MM.1S (cell line): Measurements from ENCODE around the gene MAML3.

ENCODE experiments used
- DNase-seq: peaks from one replicate; pipeline ENCODE4 v3.0.0-alpha.2; 2015
- H2AFZ ChIP-seq: fragments of 300-600 bp; sonication (generic); 2 replicates; pipeline ENCODE4 v1.6.0; 2016; ENCODE audit warnings: antibody characterized with exemption, low read length
- H3F3A ChIP-seq: fragments of 300-600 bp; sonication (generic); 2 replicates; pipeline ENCODE4 v1.6.1; 2016; ENCODE audit warnings: mild to moderate bottlenecking, antibody characterized with exemption, low read length, moderate library complexity, mixed read lengths; ENCODE audit not compliant: insufficient read depth
- H3K27ac ChIP-seq: fragments of 300-600 bp; sonication (generic); 2 replicates; pipeline ENCODE4 v1.5.1; 2016; ENCODE audit warnings: mild to moderate bottlenecking, low read length
- H3K27me3 ChIP-seq: fragments of 300-600 bp; sonication (generic); replicated peaks from 2 replicates; pipeline ENCODE4 v1.6.0; 2016; ENCODE audit warnings: low read length; ENCODE audit not compliant: insufficient read depth
- H3K36me3 ChIP-seq: fragments of 300-600 bp; sonication (generic); replicated peaks from 2 replicates; pipeline ENCODE4 v1.6.1; 2016; ENCODE audit warnings: mild to moderate bottlenecking, low read length, mixed read lengths; ENCODE audit not compliant: insufficient read depth
- H3K4me1 ChIP-seq: fragments of 300-600 bp; sonication (generic); 2 replicates; pipeline ENCODE4 v1.6.1; 2016; ENCODE audit warnings: low read length, mixed read lengths
- H3K4me2 ChIP-seq: fragments of 300-600 bp; sonication (generic); 2 replicates; pipeline ENCODE4 v1.6.0; 2016; ENCODE audit warnings: low read depth, low read length
- H3K4me3 ChIP-seq: fragments of 300-600 bp; sonication (generic); 2 replicates; pipeline ENCODE4 v1.5.1; 2016; ENCODE audit warnings: low read length, mixed read lengths
- H3K79me2 ChIP-seq: fragments of 300-600 bp; sonication (generic); 2 replicates; pipeline ENCODE4 v1.6.1; 2016; ENCODE audit warnings: mixed run types, low read length, mixed read lengths
- H3K9ac ChIP-seq: fragments of 300-600 bp; sonication (generic); 2 replicates; pipeline ENCODE4 v1.6.1; 2016; ENCODE audit warnings: low read length, mixed read lengths
- H3K9me2 ChIP-seq: fragments of 300-600 bp; sonication (generic); replicated peaks from 2 replicates; pipeline ENCODE4 v1.6.1; 2016; ENCODE audit warnings: mild to moderate bottlenecking, low read length, mixed read lengths; ENCODE audit not compliant: insufficient read depth
- H3K9me3 ChIP-seq: fragments of 300-600 bp; sonication (generic); replicated peaks from 2 replicates; pipeline ENCODE4 v1.6.1; 2016; ENCODE audit warnings: mild to moderate bottlenecking, low read length, mixed read lengths; ENCODE audit not compliant: insufficient read depth
- H4K20me1 ChIP-seq: fragments of 300-600 bp; sonication (generic); 2 replicates; pipeline ENCODE4 v1.6.1; 2016; ENCODE audit warnings: mild to moderate bottlenecking, low read length, moderate library complexity, mixed read lengths; ENCODE audit not compliant: insufficient read depth
- EZH2 ChIP-seq: fragments of 300-600 bp; sonication (generic); optimal IDR thresholded peaks from 2 replicates; pipeline ENCODE3; 2017; ENCODE audit warnings: low read depth, mild to moderate bottlenecking, antibody characterized with exemption, low read length, mixed read lengths
- EZH2phosphoT487 ChIP-seq: fragments of 300-600 bp; sonication (generic); IDR thresholded peaks from 2 replicates; pipeline ENCODE4 v1.6.1; 2018; ENCODE audit warnings: antibody characterized with exemption, low read length
- TF ChIP-seq, protein P1 (sequence below): fragments of 300-600 bp; sonication (generic); IDR thresholded peaks from 2 replicates; pipeline ENCODE4 v1.5.1; 2016; ENCODE audit warnings: antibody characterized with exemption, low read length, mixed read lengths

MAML3 gene

DNA sequence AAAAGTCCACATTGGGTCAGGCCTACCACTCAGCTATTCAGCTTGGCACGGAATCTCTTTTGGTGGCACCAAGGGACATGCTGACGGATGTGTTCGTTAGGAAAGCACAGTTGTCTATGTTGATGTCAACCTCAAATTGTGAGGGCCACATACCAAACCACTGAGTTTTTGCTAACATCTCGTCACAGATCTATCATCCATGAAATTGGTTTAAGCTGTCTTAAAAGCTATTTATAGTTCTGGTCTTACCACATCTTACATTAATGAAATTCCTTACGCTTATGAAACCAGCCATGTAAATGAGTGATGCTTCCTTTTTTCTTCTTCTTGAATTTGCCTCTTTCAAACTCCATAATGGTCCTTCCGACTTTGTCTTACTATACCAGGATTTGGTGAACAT, 386.8 kb downstream of the MAML3 start:
- no peak overlapping the region for H3K4me3 ChIP-seq
- H3K9me3 ChIP-seq = no peaks in the 10 kb centered on the region
- H3K27me3 ChIP-seq = no peaks in the 10 kb centered on the region
- DNase-seq = no peak
- no peak overlapping the region for H2AFZ ChIP-seq
- H3K9ac ChIP-seq = no peak overlapping the region
- no peaks in the 10 kb centered on the region for H4K20me1 ChIP-seq
- H3K36me3 ChIP-seq = no peaks in the 10 kb centered on the region
- H3K27ac ChIP-seq = no peak overlapping the region
- no peaks in the 10 kb centered on the region for H3K79me2 ChIP-seq
- TF ChIP-seq EZH2 = no peak
- no peak for TF ChIP-seq EZH2phosphoT487
- TF ChIP-seq, protein P1, sequence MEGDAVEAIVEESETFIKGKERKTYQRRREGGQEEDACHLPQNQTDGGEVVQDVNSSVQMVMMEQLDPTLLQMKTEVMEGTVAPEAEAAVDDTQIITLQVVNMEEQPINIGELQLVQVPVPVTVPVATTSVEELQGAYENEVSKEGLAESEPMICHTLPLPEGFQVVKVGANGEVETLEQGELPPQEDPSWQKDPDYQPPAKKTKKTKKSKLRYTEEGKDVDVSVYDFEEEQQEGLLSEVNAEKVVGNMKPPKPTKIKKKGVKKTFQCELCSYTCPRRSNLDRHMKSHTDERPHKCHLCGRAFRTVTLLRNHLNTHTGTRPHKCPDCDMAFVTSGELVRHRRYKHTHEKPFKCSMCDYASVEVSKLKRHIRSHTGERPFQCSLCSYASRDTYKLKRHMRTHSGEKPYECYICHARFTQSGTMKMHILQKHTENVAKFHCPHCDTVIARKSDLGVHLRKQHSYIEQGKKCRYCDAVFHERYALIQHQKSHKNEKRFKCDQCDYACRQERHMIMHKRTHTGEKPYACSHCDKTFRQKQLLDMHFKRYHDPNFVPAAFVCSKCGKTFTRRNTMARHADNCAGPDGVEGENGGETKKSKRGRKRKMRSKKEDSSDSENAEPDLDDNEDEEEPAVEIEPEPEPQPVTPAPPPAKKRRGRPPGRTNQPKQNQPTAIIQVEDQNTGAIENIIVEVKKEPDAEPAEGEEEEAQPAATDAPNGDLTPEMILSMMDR = no peak
- peaks cover 29% of the 10 kb centered on the region for H3K4me1 ChIP-seq
- H3F3A ChIP-seq = no peaks in the 10 kb centered on the region
- H3K9me2 ChIP-seq = no peaks in the 10 kb centered on the region
- no peak overlapping the region for H3K4me2 ChIP-seq

DNA sequence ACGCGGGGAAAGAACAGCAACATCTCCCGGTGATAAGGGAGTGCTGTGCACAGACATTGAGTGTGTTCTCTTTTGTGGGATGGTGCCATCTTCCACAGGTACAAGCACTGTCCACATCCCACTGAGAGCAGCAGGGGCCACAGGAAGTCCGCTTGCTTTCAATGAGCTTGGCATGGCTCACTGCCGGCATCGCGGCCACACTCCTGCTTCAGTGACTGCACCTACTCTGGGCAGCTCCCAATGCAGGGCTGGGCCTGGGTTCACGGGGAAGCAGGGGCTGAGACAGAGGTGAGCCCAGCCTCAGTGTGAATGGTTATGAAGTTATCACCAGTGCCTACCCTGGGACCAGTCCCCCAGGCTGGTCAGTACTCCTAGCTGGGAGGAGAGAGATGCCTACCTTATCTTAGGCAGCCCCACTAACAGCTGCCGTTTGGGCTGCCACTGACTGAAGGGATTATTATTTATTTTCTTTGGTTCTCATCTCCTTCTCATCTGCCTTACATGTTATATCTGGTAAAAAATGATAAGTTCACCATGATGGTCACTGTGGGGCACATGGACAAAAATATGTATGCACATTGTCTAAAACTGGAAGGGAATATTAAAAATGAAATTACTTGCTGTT, 389.2 kb downstream of the MAML3 start:
- Histone ChIP-seq H3K9ac (no peak overlapping the region), H3K27me3 (no peaks in the 10 kb centered on the region), H3K4me2 (no peak overlapping the region), H3K27ac (no peak overlapping the region), H3K4me1 (peaks cover 29% of the 10 kb centered on the region), H3K36me3 (no peaks in the 10 kb centered on the region), H3K9me3 (no peaks in the 10 kb centered on the region), H4K20me1 (no peaks in the 10 kb centered on the region), H3K79me2 (no peaks in the 10 kb centered on the region), H3F3A (no peaks in the 10 kb centered on the region), H3K4me3 (no peak overlapping the region), H3K9me2 (no peaks in the 10 kb centered on the region), H2AFZ (no peak overlapping the region)
- DNase-seq = no peak
- TF ChIP-seq EZH2 = no peak
- no peak for TF ChIP-seq EZH2phosphoT487
- TF ChIP-seq, protein P1 = no peak

DNA sequence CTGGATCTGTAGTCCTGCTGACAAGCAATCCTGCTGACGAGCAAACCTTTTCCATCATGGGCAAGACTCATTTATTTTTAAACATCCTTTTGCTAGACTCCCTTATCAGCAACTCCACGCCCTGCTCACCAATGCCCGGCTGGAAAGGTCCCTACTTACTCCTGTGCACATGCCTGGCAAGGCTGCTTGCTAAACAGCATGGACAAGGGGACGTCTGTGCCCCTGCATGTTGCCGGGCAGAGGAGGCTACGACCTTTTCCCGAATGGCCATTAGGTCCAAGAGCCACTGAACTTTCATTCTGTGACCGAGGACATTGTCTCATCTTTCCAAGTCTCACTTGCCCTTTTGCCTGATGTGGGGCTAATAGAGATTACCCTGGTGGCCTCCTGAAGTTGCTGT, 389.8 kb downstream of the MAML3 start:
- H3K4me3 ChIP-seq = no peak overlapping the region
- no peaks in the 10 kb centered on the region for H3K36me3 ChIP-seq
- no peaks in the 10 kb centered on the region for H3F3A ChIP-seq
- no peak overlapping the region for H2AFZ ChIP-seq
- TF ChIP-seq EZH2 (no peak), EZH2phosphoT487 (no peak)
- TF ChIP-seq, protein P1 = no peak
- no peak overlapping the region for H3K27ac ChIP-seq
- H3K4me1 ChIP-seq = peaks cover 29% of the 10 kb centered on the region
- H3K27me3 ChIP-seq = no peaks in the 10 kb centered on the region
- H4K20me1 ChIP-seq = no peaks in the 10 kb centered on the region
- no peak for DNase-seq
- H3K4me2 ChIP-seq = peak overlapping the region; percentile 52; the same call in 1 of the 2 replicates
- no peaks in the 10 kb centered on the region for H3K9me3 ChIP-seq
- no peaks in the 10 kb centered on the region for H3K9me2 ChIP-seq
- no peak overlapping the region for H3K9ac ChIP-seq
- no peaks in the 10 kb centered on the region for H3K79me2 ChIP-seq
